Mononuclear cell (primary cell): ENCODE measurements around the gene NUDT3. TPM values are rescaled to one million over a fixed set of nuclear protein-coding genes. Genes with fewer than 3 reads are reported as not detected.

ENCODE experiments used
- H3K27me3 ChIP-seq: 2 replicates; pipeline ENCODE4 v1.6.0; 2011; ENCODE audit warnings: low read length, control low read depth; ENCODE audit not compliant: insufficient read depth
- H3K4me1 ChIP-seq: 2 replicates; pipeline ENCODE4 v1.5.1; 2011; ENCODE audit warnings: mild to moderate bottlenecking, low read length, control low read depth; ENCODE audit not compliant: insufficient read depth
- H3K4me3 ChIP-seq: 2 replicates; pipeline ENCODE4 v1.5.1; 2011; ENCODE audit warnings: mild to moderate bottlenecking, low read length, moderate library complexity
- H3K9me3 ChIP-seq: 2 replicates; pipeline ENCODE4 v1.5.1; 2011; ENCODE audit warnings: low read depth, mild to moderate bottlenecking, control low read depth, low read length
- total RNA-seq: library from RNA; depleted of rRNA; stranded (reverse); fragments of >200 nt; gene quantifications from one replicate; pipeline ENCODE4 v1.2.3, GENCODE V29; 2012

NUDT3 gene
- total RNA-seq, 1 donor = 23.8 TPM

GRCh38 chr6:34295721-34296120 lies 96.7 kb downstream of the NUDT3 start:
- Histone ChIP-seq H3K4me1 (peaks cover 25% of the 10 kb centered on the region), H3K4me3 (no peak overlapping the region), H3K9me3 (no peaks in the 10 kb centered on the region), H3K27me3 (no peaks in the 10 kb centered on the region)

GRCh38 chr6:34292954-34293353 lies 99.5 kb downstream of the NUDT3 start:
- Histone ChIP-seq H3K4me3 (no peak overlapping the region), H3K4me1 (peaks cover 28% of the 10 kb centered on the region), H3K27me3 (no peaks in the 10 kb centered on the region), H3K9me3 (no peaks in the 10 kb centered on the region)

- H3K9me3 ChIP-seq = no peaks in the 10 kb centered on the region
- H3K27me3 ChIP-seq = no peaks in the 10 kb centered on the region
- H3K4me1 ChIP-seq = peaks cover 52% of the 10 kb centered on the region
- H3K4me3 ChIP-seq = no peak overlapping the region
These were observed 103.3 kb downstream of the NUDT3 start for GRCh38 chr6:34289137-34289536.

GRCh38 chr6:34288581-34288980 lies 103.9 kb downstream of the NUDT3 start:
- Histone ChIP-seq H3K4me1 (peaks cover 58% of the 10 kb centered on the region), H3K4me3 (no peak overlapping the region), H3K27me3 (no peaks in the 10 kb centered on the region), H3K9me3 (no peaks in the 10 kb centered on the region)

- Histone ChIP-seq H3K27me3 (no peaks in the 10 kb centered on the region), H3K4me3 (no peak overlapping the region), H3K4me1 (peaks cover 72% of the 10 kb centered on the region), H3K9me3 (no peaks in the 10 kb centered on the region)
These were observed 106.9 kb downstream of the NUDT3 start for GRCh38 chr6:34285448-34286164.

- Histone ChIP-seq H3K4me3 (no peak overlapping the region), H3K9me3 (no peaks in the 10 kb centered on the region), H3K4me1 (peaks cover 77% of the 10 kb centered on the region)
These were observed 107.7 kb downstream of the NUDT3 start for GRCh38 chr6:34284563-34285447.

GRCh38 chr6:34281702-34282334 lies 110.7 kb downstream of the NUDT3 start:
- Histone ChIP-seq H3K9me3 (no peaks in the 10 kb centered on the region), H3K4me1 (peaks cover 64% of the 10 kb centered on the region), H3K27me3 (no peaks in the 10 kb centered on the region), H3K4me3 (no peak overlapping the region)

More at GRCh38 chr6:34284563-34285447, 107.7 kb downstream of the NUDT3 start:
- no peaks in the 10 kb centered on the region for H3K27me3 ChIP-seq

GRCh38 chr6:34280216-34280615 lies 112.3 kb downstream of the NUDT3 start:
- no peaks in the 10 kb centered on the region for H3K27me3 ChIP-seq
- no peak overlapping the region for H3K4me3 ChIP-seq
- H3K4me1 ChIP-seq = peaks cover 51% of the 10 kb centered on the region
- H3K9me3 ChIP-seq = no peaks in the 10 kb centered on the region

GRCh38 chr6:34278833-34279232 lies 113.6 kb downstream of the NUDT3 start:
- H3K9me3 ChIP-seq = no peaks in the 10 kb centered on the region
- peaks cover 41% of the 10 kb centered on the region for H3K4me1 ChIP-seq
- H3K27me3 ChIP-seq = no peaks in the 10 kb centered on the region
- no peak overlapping the region for H3K4me3 ChIP-seq

- Histone ChIP-seq H3K4me1 (peaks cover 41% of the 10 kb centered on the region), H3K27me3 (no peaks in the 10 kb centered on the region), H3K4me3 (no peak overlapping the region), H3K9me3 (no peaks in the 10 kb centered on the region)
These were observed 114.7 kb downstream of the NUDT3 start for GRCh38 chr6:34277763-34278112.

- H3K27me3 ChIP-seq = no peaks in the 10 kb centered on the region
- no peak overlapping the region for H3K4me3 ChIP-seq
- H3K4me1 ChIP-seq = peaks cover 41% of the 10 kb centered on the region
- H3K9me3 ChIP-seq = no peaks in the 10 kb centered on the region
These were observed 115.3 kb downstream of the NUDT3 start for GRCh38 chr6:34276881-34277762.

GRCh38 chr6:34276191-34276590 lies 116.3 kb downstream of the NUDT3 start:
- Histone ChIP-seq H3K4me3 (no peak overlapping the region), H3K4me1 (peaks cover 49% of the 10 kb centered on the region), H3K9me3 (no peaks in the 10 kb centered on the region), H3K27me3 (no peaks in the 10 kb centered on the region)

GRCh38 chr6:34275128-34275804 lies 117.2 kb downstream of the NUDT3 start:
- Histone ChIP-seq H3K4me1 (peaks cover 49% of the 10 kb centered on the region), H3K9me3 (no peaks in the 10 kb centered on the region), H3K27me3 (no peaks in the 10 kb centered on the region), H3K4me3 (no peak overlapping the region)

- no peak overlapping the region for H3K4me3 ChIP-seq
- no peaks in the 10 kb centered on the region for H3K9me3 ChIP-seq
- no peaks in the 10 kb centered on the region for H3K27me3 ChIP-seq
- H3K4me1 ChIP-seq = peaks cover 37% of the 10 kb centered on the region
These were observed 118.3 kb downstream of the NUDT3 start for GRCh38 chr6:34274129-34274528.
